ENCODE measurements around the gene ECSIT. TPM values are rescaled to one million over a fixed set of nuclear protein-coding genes. Genes with fewer than 3 reads are reported as not detected.

ECSIT gene
- polyA plus RNA-seq, 2 of the 4 experiments (the other 2 are of a cell fraction) = 23.0 to 29.7 TPM

DNA sequence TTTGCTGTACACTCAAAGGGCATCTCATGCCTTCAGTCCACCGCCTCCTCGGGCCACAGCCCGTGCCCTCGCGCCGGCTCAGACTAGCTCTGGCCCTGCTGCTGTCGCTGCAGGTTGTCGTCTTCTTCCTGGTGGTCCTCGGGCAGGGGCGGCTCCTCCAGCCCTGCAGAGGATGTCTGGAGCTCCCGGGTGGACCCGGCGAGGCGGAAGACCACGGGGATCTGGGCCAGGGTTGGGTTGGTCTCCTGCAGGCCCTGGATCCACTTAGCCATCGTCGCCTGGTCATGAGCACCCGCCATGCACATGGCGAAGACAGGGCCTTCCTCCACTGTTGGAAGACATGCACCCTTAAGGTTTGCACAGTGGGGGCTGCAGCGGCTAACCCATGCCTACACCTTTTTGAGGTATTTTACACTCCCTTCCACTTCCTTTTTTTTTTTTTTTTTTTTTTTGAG is 22.8 kb downstream of the ECSIT start:
- no peak for FAIRE-seq
- POLR2A ChIA-PET = no interaction called here
- no peak for TF ChIP-seq FOSB (CRISPR knock-in tag; IDR thresholded peaks at IDR 0.05)
- TF ChIP-seq HOXB5 (CRISPR knock-in tag; IDR thresholded peaks at IDR 0.05) = no peak
- TF ChIP-seq CBX2 (IDR thresholded peaks at IDR 0.05; ENCODE audit: borderline replicate concordance, low read depth) = no peak
- TF ChIP-seq NFE2L2 (conservative IDR thresholded peaks at IDR 0.05; ENCODE audit: low read length) = no peak
- 0 out of 2 replicates have a peak, but pooled peaks have one; percentile 32 for TF ChIP-seq KDM5A (IDR thresholded peaks at IDR 0.05)
- peak overlapping the region; percentile 79 for H3K4me2 ChIP-seq
- CTCF ChIA-PET = no interaction called here
- WGBS (ENCODE audit: missing lambda C conversion rate) = 87% methylated on average over 6 of the region's 20 CpGs
- DNase-seq (ENCODE audit: low read depth in 1 of 2, low spot score in 1 of 2) = no peak
- peak overlapping the region; percentile 93 to 99; a peak in 5 of 6 replicates for H3K27ac ChIP-seq
- H3K4me1 ChIP-seq = peaks cover 9% of the 10 kb centered on the region; the same call in 1 of the 3 replicates
- H3K4me3 ChIP-seq = peak overlapping the region; percentile 72
- ATAC-seq = peak; percentile 47 to 51
- no peaks in the 10 kb centered on the region for H3K9me3 ChIP-seq

DNA sequence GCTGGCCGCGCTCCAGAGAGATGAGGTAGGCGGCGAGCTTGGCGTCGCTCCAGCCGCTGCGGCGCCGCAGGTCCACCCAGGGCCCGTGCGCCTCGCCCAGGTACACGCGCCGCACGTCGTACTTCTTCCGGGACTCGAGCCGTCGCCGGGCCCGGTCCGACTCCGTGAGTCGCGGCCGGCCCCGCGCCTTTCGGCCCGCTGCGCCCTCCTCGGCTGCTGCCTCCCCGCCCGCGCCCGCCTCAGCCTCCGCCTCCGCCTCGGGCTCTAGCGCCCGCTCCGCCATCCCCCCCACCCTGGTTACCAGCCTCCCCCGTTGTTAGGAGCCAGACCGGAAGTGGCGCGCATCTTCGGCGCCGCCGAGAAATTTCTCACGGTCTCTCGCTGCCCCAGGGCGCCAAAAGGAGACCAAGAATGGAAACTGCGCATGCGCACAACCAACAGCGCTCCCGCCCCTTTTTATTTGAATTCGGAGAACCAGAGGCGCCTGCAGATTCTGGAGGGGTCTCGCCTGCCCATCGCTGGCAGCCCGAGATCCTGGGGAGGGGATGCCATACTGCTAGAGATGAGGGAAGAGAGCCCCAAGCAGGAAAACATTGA is 23.3 kb downstream of the ECSIT start, which contains the start of gene ZNF653:
Gene ZNF653, minus strand, starts transcription at position 336 of the 597 bp plus-strand sequence. Its CDS starts 53 bp downstream, at position 283.
- ATAC-seq (peak; percentile 68 to 79), FAIRE-seq (no peak), DNase-seq (ENCODE audit: low read depth in 1 of 2, low spot score in 1 of 2) (peak; percentile 91 to 95)
- no peak for TF ChIP-seq NR3C1 (IDR thresholded peaks at IDR 0.05)
- TF ChIP-seq, protein P1, sequence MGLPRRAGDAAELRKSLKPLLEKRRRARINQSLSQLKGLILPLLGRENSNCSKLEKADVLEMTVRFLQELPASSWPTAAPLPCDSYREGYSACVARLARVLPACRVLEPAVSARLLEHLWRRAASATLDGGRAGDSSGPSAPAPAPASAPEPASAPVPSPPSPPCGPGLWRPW (IDR thresholded peaks at IDR 0.05) = no peak
- TF ChIP-seq GATA3 (IDR thresholded peaks at IDR 0.05; ENCODE audit: borderline replicate concordance) = 0 out of 2 replicates have a peak, but pooled peaks have one; percentile 11
- no peak for TF ChIP-seq ZNF302 (CRISPR knock-in tag; IDR thresholded peaks at IDR 0.05)
- no peak for TF ChIP-seq EHF (CRISPR knock-in tag; IDR thresholded peaks at IDR 0.05)
- TF ChIP-seq ZSCAN20 (CRISPR knock-in tag; IDR thresholded peaks at IDR 0.05) = no peak
- no peak for TF ChIP-seq KDM5A (IDR thresholded peaks at IDR 0.05)
- no peak for TF ChIP-seq EP300 (IDR thresholded peaks at IDR 0.05)
- TF ChIP-seq, protein P2, sequence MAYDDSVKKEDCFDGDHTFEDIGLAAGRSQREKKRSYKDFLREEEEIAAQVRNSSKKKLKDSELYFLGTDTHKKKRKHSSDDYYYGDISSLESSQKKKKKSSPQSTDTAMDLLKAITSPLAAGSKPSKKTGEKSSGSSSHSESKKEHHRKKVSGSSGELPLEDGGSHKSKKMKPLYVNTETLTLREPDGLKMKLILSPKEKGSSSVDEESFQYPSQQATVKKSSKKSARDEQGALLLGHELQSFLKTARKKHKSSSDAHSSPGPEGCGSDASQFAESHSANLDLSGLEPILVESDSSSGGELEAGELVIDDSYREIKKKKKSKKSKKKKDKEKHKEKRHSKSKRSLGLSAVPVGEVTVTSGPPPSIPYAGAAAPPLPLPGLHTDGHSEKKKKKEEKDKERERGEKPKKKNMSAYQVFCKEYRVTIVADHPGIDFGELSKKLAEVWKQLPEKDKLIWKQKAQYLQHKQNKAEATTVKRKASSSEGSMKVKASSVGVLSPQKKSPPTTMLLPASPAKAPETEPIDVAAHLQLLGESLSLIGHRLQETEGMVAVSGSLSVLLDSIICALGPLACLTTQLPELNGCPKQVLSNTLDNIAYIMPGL (CRISPR knock-in tag; IDR thresholded peaks at IDR 0.05; ENCODE audit: borderline replicate concordance) = no peak
- TF ChIP-seq, protein P3, sequence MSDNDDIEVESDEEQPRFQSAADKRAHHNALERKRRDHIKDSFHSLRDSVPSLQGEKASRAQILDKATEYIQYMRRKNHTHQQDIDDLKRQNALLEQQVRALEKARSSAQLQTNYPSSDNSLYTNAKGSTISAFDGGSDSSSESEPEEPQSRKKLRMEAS (IDR thresholded peaks at IDR 0.05) = no peak
- no peak for TF ChIP-seq HOXA7 (CRISPR knock-in tag; IDR thresholded peaks at IDR 0.05)
- TF ChIP-seq CBX2 (IDR thresholded peaks at IDR 0.05; ENCODE audit: borderline replicate concordance, low read depth) = no peak
- no peak for TF ChIP-seq EHMT2 (IDR thresholded peaks at IDR 0.05; ENCODE audit: low read depth)
- TF ChIP-seq HEYL (CRISPR knock-in tag; IDR thresholded peaks at IDR 0.05) = no peak
- TF ChIP-seq HOXB13 (CRISPR knock-in tag; IDR thresholded peaks at IDR 0.05; ENCODE audit: low read depth) = no peak
- no peak for TF ChIP-seq JUNB (IDR thresholded peaks at IDR 0.05)
- TF ChIP-seq JUN (IDR thresholded peaks at IDR 0.05) = peak in 1 of 2 experiments; percentile 72; a peak in 3 of 5 replicates
- no peak for TF ChIP-seq RAD21 (conservative IDR thresholded peaks at IDR 0.05 in 1 of 2, IDR thresholded peaks at IDR 0.05 in 1 of 2)
- no peak for TF ChIP-seq HDAC2 (IDR thresholded peaks at IDR 0.05)
- peak; percentile 42 for TF ChIP-seq PHF8 (IDR thresholded peaks at IDR 0.05; ENCODE audit: borderline replicate concordance, low read depth)
- no peak for TF ChIP-seq ZC3H11A (IDR thresholded peaks at IDR 0.05)
- TF ChIP-seq CHD2 (IDR thresholded peaks at IDR 0.05; ENCODE audit: low read length, partially characterized antibody) = no peak
- TF ChIP-seq, protein P4, sequence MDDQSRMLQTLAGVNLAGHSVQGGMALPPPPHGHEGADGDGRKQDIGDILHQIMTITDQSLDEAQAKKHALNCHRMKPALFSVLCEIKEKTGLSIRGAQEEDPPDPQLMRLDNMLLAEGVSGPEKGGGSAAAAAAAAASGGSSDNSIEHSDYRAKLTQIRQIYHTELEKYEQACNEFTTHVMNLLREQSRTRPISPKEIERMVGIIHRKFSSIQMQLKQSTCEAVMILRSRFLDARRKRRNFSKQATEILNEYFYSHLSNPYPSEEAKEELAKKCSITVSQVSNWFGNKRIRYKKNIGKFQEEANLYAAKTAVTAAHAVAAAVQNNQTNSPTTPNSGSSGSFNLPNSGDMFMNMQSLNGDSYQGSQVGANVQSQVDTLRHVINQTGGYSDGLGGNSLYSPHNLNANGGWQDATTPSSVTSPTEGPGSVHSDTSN (IDR thresholded peaks at IDR 0.05) = peak; percentile 9; the same call in 1 of the 2 replicates
- peak; percentile 28 for TF ChIP-seq POLR2A (IDR thresholded peaks at IDR 0.05; ENCODE audit: low read length)
- no peak for TF ChIP-seq RCOR1 (IDR thresholded peaks at IDR 0.05; ENCODE audit: low read depth, low read length)
- no peak for TF ChIP-seq HOXB5 (CRISPR knock-in tag; IDR thresholded peaks at IDR 0.05)
- no peak for TF ChIP-seq CEBPB (IDR thresholded peaks at IDR 0.05)
- TF ChIP-seq, protein P5, sequence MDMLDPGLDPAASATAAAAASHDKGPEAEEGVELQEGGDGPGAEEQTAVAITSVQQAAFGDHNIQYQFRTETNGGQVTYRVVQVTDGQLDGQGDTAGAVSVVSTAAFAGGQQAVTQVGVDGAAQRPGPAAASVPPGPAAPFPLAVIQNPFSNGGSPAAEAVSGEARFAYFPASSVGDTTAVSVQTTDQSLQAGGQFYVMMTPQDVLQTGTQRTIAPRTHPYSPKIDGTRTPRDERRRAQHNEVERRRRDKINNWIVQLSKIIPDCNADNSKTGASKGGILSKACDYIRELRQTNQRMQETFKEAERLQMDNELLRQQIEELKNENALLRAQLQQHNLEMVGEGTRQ (IDR thresholded peaks at IDR 0.05) = no peak
- TF ChIP-seq, protein P6, sequence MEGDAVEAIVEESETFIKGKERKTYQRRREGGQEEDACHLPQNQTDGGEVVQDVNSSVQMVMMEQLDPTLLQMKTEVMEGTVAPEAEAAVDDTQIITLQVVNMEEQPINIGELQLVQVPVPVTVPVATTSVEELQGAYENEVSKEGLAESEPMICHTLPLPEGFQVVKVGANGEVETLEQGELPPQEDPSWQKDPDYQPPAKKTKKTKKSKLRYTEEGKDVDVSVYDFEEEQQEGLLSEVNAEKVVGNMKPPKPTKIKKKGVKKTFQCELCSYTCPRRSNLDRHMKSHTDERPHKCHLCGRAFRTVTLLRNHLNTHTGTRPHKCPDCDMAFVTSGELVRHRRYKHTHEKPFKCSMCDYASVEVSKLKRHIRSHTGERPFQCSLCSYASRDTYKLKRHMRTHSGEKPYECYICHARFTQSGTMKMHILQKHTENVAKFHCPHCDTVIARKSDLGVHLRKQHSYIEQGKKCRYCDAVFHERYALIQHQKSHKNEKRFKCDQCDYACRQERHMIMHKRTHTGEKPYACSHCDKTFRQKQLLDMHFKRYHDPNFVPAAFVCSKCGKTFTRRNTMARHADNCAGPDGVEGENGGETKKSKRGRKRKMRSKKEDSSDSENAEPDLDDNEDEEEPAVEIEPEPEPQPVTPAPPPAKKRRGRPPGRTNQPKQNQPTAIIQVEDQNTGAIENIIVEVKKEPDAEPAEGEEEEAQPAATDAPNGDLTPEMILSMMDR (IDR thresholded peaks at IDR 0.05) = no peak
- TF ChIP-seq, protein P7, sequence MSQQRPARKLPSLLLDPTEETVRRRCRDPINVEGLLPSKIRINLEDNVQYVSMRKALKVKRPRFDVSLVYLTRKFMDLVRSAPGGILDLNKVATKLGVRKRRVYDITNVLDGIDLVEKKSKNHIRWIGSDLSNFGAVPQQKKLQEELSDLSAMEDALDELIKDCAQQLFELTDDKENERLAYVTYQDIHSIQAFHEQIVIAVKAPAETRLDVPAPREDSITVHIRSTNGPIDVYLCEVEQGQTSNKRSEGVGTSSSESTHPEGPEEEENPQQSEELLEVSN (IDR thresholded peaks at IDR 0.05; ENCODE audit: borderline replicate concordance, low read depth) = peak; percentile 31; the same call in 1 of the 2 replicates
- peak; percentile 26 for TF ChIP-seq SREBF2 (IDR thresholded peaks at IDR 0.05)
- Histone ChIP-seq H3K4me1 (peaks cover 9% of the 10 kb centered on the region; the same call in 1 of the 3 replicates), H3K27ac (peak within 1 kb of the TSS; percentile 93 to 99), H3K4me3 (peak within 1 kb of the TSS; percentile 72), H3K4me2 (peak within 1 kb of the TSS; percentile 79), H3K9me3 (no peaks in the 10 kb centered on the region)
- WGBS (ENCODE audit: missing lambda C conversion rate) = 4% methylated on average over 8 of the region's 65 CpGs
- ChIA-PET POLR2A (no interaction called here), CTCF (no interaction called here)
